GM23248 (cell line): ENCODE data around the gene LEFTY2.

Experiments used
- EZH2 ChIP-seq: fragments of 200-600 bp; sonication (generic); IDR thresholded peaks from 2 replicates; pipeline ENCODE4 v1.6.1; 2018; ENCODE audit warnings: antibody characterized with exemption, mild to moderate bottlenecking; ENCODE audit not compliant: insufficient read depth, poor library complexity, severe bottlenecking
- EZH2phosphoT487 ChIP-seq: fragments of 200-600 bp; sonication (generic); IDR thresholded peaks from 2 replicates; pipeline ENCODE4 v1.6.1; 2018; ENCODE audit warnings: antibody characterized with exemption, moderate library complexity, mild to moderate bottlenecking, low read depth; ENCODE audit not compliant: insufficient read depth

DNA sequence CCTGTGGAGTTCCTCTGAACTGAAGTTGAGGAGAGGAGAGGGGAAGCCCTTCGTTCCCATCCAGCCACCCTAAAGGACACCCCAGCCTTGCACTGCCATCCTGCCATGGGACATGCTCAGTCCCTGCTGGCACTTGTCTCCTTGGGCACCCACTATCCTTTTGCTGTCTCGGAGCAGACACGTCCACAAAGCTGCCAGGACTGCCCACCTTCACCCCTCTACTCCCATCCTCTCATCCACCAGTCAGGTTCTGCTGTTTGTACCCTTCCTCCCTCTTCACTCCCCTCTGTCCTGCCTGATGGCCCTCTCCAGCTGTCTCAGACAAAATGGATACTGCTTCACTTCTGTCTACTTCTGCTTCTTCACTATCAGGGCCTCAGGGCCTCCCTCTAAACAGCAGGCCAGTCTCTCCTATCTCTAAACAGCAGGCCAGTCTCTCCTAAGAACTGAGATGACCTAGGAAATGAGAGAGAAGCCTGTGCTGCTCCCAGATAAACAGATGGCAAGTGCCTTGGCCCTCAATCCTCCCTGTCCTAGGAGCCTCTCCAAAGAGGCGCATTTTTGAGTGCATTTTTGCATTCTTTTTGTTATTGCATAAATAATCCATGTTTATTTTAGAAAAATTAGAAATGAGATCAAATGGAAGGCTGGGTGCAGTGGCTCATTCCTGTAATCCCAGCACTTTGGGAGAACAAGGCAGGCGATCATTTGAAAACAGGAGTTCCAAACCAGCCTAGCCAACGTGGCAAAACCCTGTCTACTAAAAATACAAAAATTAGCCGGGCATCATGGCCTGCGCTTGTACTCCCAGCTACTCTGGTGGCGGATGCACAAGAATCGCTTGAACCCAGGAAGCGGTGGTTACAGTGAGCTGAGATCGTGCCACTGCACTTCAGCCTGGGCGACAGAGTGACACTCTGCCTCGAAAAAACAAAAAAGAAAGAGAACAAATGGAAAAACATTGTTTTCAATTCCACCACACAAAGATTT lies 12.5 kb downstream of the LEFTY2 start:
- TF ChIP-seq EZH2 (no peak), EZH2phosphoT487 (no peak)
